Vagina (tissue), 2 donors: Measurements from ENCODE around the gene YWHAE.

Experiments
- CTCF ChIP-seq, 3 experiments: fragments of 450-650 bp in 2 of 3; fragments of 200-600 bp in 1 of 3; sonication (generic) in 1 of 3; IDR thresholded peaks; one replicate each; pipeline ENCODE4 v1.5.1; 2017 to 2019; ENCODE audit warnings: antibody characterized with exemption in 3 of 3, mild to moderate bottlenecking in 2 of 3, moderate library complexity in 2 of 3
- POLR2AphosphoS5 ChIP-seq, 2 donors: sonication (generic); formaldehyde crosslinking; IDR thresholded peaks; one replicate each; pipeline ENCODE4 v1.9.0; 2017; ENCODE audit warnings: antibody characterized with exemption in 2 of 2, mild to moderate bottlenecking in 2 of 2, low read depth in 1 of 2; ENCODE audit not compliant: insufficient read depth in 1 of 2

- no peak for TF ChIP-seq CTCF (IDR thresholded peaks at IDR 0.05)
- TF ChIP-seq POLR2AphosphoS5 (IDR thresholded peaks at IDR 0.05; ENCODE audit: insufficient read depth in 1 of 2, low read depth in 1 of 2), result no peak
These were observed 40.9 kb upstream of the YWHAE start for GRCh38 chr17:1440921-1441320.
